Keratinocyte (primary cell): ENCODE measurements around the gene TRIM29.

Experiments
- CTCF ChIP-seq, 3 experiments: IDR thresholded peaks in 1 of 3; conservative IDR thresholded peaks in 1 of 3; optimal IDR thresholded peaks in 1 of 3; 2 replicates in 2 of 3; 3 replicates in 1 of 3; pipeline versions ENCODE3 to v1.5.1; 2011; ENCODE audit warnings: low read length in 3 of 3, mild to moderate bottlenecking in 3 of 3, moderate library complexity in 2 of 3, control low read depth in 1 of 3, inconsistent platforms in 1 of 3; ENCODE audit not compliant: insufficient read depth in 2 of 3; ENCODE audit errors: extremely low read depth in 1 of 3
- EZH2 ChIP-seq: IDR thresholded peaks from one replicate; pipeline ENCODE4 v1.6.1; 2012; ENCODE audit warnings: inconsistent platforms, mild to moderate bottlenecking, low read length, moderate library complexity

GRCh38 chr11:120064341-120064740 lies 73.6 kb downstream of the TRIM29 start:
- TF ChIP-seq CTCF (optimal IDR thresholded peaks at IDR 0.05 in 1 of 3, IDR thresholded peaks at IDR 0.05 in 1 of 3, conservative IDR thresholded peaks at IDR 0.05 in 1 of 3; ENCODE audit: extremely low read depth in 1 of 3, insufficient read depth in 2 of 3, low read length in 3 of 3) (no peak), EZH2 (no peak)
